RWPE1 (cell line): Measurements from ENCODE around the gene FCGBP.

ENCODE experiments used
- CTCF ChIA-PET: fragments of 350-600 bp; sonication (Branson Sonifier 250); formaldehyde crosslinking; extraction: SDS; loops from one replicate; lab custom pipeline; 2021; lab: Yijun Ruan, JAX
- POLR2A ChIA-PET: fragments of 400-600 bp; formaldehyde crosslinking; extraction: SDS; loops from one replicate; lab custom pipeline; 2020; ENCODE audit warnings: antibody characterized with exemption; ENCODE audit not compliant: low non-redundant PET; lab: Yijun Ruan, JAX
- DNase-seq: peaks from one replicate; pipeline ENCODE4 v3.0.0; 2012; ENCODE audit warnings: low spot score
- H3K27ac ChIP-seq: fragments of 450-650 bp; 2 replicates; pipeline ENCODE4 v1.5.1; 2017
- TF ChIP-seq, protein P1 (sequence below): fragments of 450-650 bp; conservative IDR thresholded peaks from 2 replicates; pipeline ENCODE4 v1.5.1; 2017; ENCODE audit warnings: low read depth, mild to moderate bottlenecking

The FCGBP gene

DNA sequence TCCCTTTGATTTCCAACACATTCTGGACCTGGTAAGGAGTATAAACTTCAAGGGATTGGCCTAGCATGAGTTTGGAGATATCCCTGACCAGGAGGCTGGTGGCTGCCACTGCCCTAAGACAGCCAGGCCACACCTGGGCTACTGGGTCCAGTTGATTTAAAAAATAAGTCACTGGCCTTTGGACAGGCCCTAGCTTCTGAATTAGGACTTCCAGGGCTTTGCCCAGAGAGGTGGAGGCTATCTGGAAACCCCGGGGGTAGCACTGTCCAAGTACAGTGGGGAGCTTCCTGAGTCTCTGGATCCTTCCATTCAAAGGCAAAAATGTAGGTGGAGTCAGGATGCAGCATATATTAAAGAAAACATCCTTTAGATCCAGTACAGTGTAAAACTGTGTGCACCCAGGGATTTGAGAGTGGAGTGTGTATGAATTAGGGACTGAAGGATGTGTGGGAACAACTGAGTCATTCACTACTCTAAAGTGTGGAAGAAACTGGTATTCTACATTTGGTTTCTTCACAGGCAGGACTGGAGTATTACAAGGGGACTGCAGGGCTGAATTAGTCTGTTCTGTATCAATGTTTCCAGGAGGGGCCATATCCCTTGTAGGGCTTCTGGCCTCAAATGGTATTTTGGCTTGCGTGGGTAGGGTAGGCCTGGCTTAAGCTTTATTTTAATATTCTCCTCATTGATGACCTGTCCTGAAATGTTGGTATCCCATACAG lies 14.8 kb upstream of the FCGBP start:
- H3K27ac ChIP-seq, result no peak overlapping the region
- DNase-seq, result no peak
- CTCF ChIA-PET, result no interaction called here
- POLR2A ChIA-PET, result no interaction called here
- TF ChIP-seq, protein P1, sequence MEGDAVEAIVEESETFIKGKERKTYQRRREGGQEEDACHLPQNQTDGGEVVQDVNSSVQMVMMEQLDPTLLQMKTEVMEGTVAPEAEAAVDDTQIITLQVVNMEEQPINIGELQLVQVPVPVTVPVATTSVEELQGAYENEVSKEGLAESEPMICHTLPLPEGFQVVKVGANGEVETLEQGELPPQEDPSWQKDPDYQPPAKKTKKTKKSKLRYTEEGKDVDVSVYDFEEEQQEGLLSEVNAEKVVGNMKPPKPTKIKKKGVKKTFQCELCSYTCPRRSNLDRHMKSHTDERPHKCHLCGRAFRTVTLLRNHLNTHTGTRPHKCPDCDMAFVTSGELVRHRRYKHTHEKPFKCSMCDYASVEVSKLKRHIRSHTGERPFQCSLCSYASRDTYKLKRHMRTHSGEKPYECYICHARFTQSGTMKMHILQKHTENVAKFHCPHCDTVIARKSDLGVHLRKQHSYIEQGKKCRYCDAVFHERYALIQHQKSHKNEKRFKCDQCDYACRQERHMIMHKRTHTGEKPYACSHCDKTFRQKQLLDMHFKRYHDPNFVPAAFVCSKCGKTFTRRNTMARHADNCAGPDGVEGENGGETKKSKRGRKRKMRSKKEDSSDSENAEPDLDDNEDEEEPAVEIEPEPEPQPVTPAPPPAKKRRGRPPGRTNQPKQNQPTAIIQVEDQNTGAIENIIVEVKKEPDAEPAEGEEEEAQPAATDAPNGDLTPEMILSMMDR, result no peak

DNA sequence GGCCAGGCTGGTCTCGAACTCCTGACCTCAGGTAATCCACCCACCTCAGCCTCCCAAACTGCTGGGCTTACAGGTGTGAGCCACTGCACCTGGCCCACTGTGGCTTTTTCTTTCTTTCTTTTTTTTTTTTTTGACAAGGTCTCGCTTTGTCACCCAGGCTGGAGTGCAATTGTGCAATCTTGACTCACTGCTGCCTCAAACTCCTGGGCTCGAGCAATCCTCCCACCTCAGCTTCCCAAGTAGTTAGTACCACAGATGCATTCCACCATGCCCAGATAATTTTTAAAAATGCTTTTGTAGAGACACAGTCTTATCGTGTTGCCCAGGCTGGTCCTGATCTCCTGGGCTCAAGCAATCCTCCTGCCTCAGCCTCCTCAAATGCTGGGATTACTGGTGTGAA lies 12.1 kb upstream of the FCGBP start:
- POLR2A ChIA-PET, result no interaction called here
- no peak for DNase-seq
- TF ChIP-seq, protein P1, result no peak
- no peak overlapping the region for H3K27ac ChIP-seq
- CTCF ChIA-PET, result interaction anchor here (0.6 to 0.7 kb wide), 2 partner anchors 184 to 1848 kb away, joined by 3 to 4 read pairs; no protein-coding TSS in a partner anchor

DNA sequence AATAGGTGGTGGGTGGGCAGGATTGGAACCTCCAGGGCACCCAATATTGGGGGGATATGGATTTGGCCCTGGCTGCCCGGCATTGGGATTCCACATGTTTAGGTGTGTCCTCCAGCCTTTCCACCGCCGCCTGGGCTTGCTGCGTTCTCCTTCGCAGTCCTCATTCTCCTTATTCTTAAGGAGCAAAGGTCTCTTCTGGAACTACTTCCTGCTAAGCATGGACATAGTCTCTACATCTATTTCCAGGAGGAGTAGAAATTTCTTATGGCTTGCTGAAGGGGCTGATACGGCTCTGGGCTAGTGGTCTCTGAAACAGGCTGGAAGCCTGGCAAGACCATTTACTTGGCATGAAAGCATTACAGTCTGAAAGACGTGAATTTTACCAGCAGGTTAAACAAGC lies 9.2 kb upstream of the FCGBP start:
- no peak for DNase-seq
- H3K27ac ChIP-seq, result no peak overlapping the region
- TF ChIP-seq, protein P1, result no peak
- POLR2A ChIA-PET, result no interaction called here
- CTCF ChIA-PET, result no interaction called here

DNA sequence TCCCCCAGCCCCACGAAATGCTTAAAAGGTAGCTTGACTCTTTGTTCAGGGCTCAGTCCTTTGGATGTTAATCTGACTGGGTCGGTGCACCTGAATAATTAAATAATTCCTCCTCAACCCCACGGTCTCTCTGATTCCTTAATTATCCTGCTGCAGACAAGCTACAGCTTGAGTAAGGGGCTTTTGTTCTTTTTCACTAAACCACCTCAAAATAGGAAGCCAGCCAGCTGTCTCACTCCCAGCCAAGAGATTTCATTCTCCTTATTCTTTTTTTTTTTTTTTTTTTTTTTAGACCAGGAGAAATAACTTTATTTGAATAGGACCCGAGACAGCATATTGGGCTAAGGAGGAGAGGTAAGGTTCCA lies 7.9 kb upstream of the FCGBP start:
- no peak overlapping the region for H3K27ac ChIP-seq
- ChIA-PET CTCF (no interaction called here), POLR2A (interaction anchor here (0.6 kb wide), 2 partner anchors 13 to 23 kb away, joined by 7 read pairs; no protein-coding TSS in a partner anchor)

DNA sequence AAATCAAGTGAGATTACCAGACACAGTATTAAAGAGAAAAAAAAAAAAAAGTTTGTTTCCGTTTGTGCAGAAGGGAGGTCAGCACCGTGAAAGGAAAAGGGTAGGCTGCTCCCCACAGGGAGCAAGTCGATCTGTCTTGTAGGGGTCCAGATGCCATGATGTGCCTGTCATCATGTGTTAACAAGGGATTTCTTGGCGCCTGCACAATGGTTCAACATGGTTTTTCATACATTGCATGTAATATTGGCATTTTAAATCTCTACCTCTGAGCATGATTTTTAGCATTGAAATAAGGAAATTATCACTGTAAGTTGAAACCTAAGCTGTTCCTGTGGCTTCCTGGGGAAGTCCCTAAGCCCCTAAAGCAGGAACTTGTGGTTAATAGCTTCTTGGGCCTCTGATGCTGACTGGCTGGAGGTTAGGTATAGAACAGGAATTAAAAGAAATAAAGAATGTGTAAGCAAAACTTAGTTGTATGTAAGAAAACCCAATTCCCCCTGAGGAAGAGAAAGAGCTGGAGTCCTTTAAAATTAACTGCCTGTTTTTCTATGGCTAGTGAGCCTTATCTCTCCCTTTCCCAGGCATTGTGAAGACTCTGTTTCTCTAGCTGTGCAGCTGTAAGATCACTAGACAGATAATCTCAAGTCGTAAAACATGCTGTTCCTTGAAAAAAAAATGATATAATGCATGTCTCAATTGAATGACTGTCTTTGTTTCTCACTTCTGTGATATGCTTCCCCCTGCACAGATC lies 7.4 kb upstream of the FCGBP start:
- TF ChIP-seq, protein P1, result no peak
- ChIA-PET POLR2A (interaction anchor here (0.6 kb wide), 2 partner anchors 14 to 22 kb away, joined by 7 read pairs; no protein-coding TSS in a partner anchor), CTCF (no interaction called here)
- DNase-seq, result no peak
- no peak overlapping the region for H3K27ac ChIP-seq

More for the DNA sequence above, 7.9 kb upstream of the FCGBP start:
- no peak for DNase-seq
- TF ChIP-seq, protein P1, result no peak

DNA sequence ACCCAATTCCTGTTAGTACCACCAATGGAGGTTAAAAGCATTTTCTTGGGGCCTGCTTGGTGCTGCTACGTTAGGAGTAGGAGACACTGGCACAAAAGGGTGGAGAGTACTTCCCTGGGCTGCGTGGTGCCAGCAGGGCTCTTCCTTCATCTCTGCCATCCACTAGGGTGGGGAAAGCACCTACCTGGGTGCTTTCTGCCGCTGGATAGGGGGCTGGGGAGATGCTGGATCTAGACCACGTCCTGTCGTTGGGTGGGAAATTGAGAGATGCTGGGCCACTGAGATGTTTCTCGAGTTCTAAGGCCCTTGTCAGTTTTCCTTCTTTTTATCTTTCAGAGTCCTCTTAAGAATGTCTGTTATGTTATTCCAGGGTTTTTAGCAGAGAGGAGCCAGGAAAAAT lies 6.7 kb upstream of the FCGBP start:
- CTCF ChIA-PET, result no interaction called here
- H3K27ac ChIP-seq, result no peak overlapping the region
- TF ChIP-seq, protein P1, result no peak
- DNase-seq, result no peak
- POLR2A ChIA-PET, result no interaction called here
